HG02759 (cell line): ENCODE measurements around the gene TMPRSS3.

Experiments used
- ATAC-seq: cut with Tn5 transposase; IDR thresholded peaks from one replicate; pipeline ENCODE4 v1.9.1; 2021; ENCODE audit warnings: mild to moderate bottlenecking, moderate library complexity; ENCODE audit not compliant: unreplicated experiment

The TMPRSS3 gene

GRCh38 chr21:42429021-42429420, 33.2 kb upstream of the TMPRSS3 start:
- no peak for ATAC-seq

- no peak for ATAC-seq
Measured at GRCh38 chr21:42427809-42428419, 32.1 kb upstream of the TMPRSS3 start.

GRCh38 chr21:42426876-42427480, 31.1 kb upstream of the TMPRSS3 start:
- ATAC-seq, result no peak

GRCh38 chr21:42426424-42426823, 30.6 kb upstream of the TMPRSS3 start:
- no peak for ATAC-seq

- ATAC-seq, result peak; percentile 31
Measured at GRCh38 chr21:42425591-42425990, 29.7 kb upstream of the TMPRSS3 start.

GRCh38 chr21:42424914-42425541, 29.2 kb upstream of the TMPRSS3 start:
- peak; percentile 64 for ATAC-seq

DNA sequence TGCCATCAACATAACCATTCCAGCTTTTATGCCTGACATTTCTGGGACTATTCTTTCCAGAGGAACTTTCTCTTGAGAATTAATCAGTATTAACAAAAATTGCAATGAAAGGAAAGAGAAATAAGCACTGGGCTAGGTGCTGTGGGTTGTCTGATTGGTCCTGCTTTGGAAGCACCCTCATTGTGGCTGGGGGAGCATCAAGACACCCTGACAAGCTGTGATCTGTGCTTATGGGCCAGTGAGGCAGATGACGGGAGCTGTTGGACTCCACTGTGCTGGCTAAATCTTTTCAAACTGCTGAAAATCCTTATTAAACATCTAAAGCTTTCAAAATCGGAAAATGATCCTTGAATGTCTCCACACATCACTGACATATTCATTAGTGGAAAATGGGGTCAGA, 27.8 kb upstream of the TMPRSS3 start:
- no peak for ATAC-seq

GRCh38 chr21:42423197-42423675, 27.4 kb upstream of the TMPRSS3 start:
- ATAC-seq, result peak; percentile 58

DNA sequence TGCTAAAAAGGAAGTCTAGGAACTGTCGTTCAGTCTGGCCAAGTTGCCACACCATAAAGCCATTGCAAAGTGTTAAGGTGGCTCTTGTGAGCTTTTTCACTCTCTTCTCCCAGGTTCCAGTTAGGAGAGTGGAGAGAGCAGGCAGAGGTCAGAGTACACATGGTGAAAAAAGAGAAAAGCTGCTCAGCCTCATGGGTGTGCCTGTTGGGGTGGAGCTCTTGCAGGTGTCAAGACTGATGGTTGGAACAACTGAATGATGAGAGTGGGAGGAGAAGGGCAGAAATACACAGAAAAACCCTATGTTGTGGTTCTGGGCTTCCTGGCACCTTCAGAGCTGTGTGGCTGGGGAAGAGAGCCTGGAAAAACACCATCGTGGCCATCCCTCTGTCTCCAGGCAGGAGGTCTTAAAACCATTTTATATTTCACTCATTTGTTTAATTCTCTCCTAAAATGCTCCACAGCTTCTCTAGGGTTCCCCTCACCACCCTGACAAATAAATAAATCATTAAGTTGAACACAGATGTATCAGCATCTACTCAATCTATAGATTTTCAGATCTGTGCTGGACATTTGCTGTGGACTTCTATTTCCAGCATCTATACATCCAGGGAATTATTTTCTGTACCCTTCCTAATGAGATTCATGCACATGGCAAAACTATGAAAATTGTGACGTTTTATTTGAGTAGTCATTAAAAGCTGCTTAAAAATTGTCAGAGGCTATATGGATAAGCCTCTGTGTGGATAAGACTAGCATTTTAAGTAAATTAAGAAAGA, 25.4 kb upstream of the TMPRSS3 start:
- no peak for ATAC-seq

- no peak for ATAC-seq
Measured at GRCh38 chr21:42419845-42420244, 24.0 kb upstream of the TMPRSS3 start.

GRCh38 chr21:42418886-42419285, 23.0 kb upstream of the TMPRSS3 start:
- no peak for ATAC-seq

GRCh38 chr21:42417533-42417932, 21.7 kb upstream of the TMPRSS3 start:
- no peak for ATAC-seq

DNA sequence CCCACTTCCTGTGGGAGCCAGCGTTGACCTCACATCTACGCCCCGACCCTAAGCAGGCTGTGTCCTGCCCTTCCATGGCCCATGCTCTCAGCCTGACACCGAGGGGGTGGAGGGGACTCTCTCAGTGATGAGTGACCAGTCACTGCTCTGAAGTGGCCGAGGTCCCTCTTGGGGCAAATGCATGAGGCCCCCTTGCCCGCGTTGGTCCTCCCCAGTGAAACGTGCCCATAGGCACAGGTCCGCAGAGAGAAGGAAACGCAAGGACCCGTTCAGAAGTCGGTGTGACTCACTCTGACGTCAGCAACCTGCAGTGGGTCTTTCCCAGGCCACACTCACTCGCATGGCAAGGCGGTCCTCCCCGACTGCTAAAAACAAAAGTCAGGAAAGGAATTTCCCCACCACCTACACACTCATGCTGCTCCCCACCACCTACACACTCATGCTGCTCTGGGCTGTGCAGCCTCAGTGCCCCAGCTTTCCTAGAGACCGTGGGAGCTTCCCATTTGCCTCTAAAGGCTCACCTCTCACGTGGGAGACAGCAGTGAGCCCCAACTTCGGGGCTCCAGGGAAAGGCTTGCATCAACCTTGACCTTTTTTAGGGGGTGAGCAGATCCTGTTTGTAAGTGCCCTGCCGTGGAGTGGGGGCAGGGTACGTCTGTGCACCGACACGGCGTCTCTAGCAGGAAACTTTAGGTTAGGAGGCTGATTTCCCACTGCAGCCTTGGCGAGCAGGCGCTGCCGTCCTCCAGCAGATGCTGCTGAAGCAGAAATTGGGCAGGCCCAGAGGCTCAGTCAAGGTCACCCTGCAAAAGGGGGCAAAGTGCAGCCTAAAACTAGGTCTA, 19.3 kb upstream of the TMPRSS3 start:
- ATAC-seq, result peak; percentile 86

GRCh38 chr21:42414553-42414927, 18.7 kb upstream of the TMPRSS3 start:
- no peak for ATAC-seq

- no peak for ATAC-seq
Measured at GRCh38 chr21:42414066-42414465, 18.2 kb upstream of the TMPRSS3 start.

- no peak for ATAC-seq
Measured at GRCh38 chr21:42413500-42413899, 17.6 kb upstream of the TMPRSS3 start.

DNA sequence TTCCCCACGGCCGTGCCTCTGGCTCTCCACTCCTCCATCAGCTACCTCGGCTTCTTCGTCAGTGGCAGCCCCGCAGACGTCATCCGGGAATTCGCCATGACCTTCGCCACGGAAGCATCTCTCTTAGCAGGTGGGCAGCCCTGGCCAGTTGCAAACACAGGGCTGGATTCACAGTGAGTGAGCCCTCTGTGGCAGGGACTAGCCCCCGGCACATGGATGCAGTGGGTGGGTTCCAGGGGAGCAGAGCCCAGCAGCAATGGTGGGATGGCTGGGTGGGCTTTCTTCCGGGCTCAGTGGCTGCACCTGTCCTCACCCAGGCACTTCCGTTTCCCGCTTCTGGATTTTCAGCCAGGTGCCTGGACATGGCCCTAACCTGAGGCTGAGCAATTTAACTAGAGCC, 17.2 kb upstream of the TMPRSS3 start:
- ATAC-seq, result no peak

DNA sequence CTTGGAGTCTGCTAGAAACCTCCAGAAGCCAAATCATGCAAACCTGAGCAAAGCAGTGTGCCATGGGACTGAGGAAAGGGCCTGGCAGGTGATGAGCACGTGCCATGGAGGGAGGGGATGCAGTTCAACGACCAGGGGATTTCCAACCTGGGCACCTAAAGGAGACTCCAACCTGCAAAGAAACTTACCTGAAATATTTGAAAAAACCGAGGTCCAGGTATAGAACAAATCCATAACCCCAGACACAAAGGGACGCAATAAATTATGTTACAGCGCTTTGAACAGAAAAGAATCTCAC, 16.7 kb upstream of the TMPRSS3 start:
- ATAC-seq, result no peak

GRCh38 chr21:42411891-42412635, 16.2 kb upstream of the TMPRSS3 start:
- no peak for ATAC-seq

DNA sequence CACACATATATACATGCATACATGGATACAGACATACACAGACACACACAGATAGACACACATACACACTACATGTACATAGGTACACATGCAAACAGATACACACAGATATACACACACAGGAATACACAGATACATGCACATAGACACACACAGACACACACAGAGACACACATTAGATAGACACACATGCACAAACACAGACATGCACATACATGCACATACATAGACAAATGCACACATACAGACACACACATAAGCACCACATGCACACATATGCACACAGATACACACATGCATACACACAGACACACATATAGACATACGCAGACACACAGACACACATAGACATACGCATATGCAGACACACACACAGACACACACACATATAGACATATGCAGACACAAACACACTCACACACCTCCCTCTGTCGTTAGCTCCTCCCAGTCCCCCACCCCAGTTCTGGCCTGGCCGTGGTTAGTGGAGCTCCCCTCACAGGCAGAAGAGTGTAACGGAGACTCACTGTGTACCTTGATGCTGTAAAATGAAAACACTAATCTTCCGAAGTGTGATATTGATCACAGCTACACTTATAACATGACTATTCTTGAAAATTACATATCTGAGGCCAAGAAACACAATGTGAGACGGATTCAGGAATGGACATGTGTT, 15.5 kb upstream of the TMPRSS3 start:
- no peak for ATAC-seq
